ENCODE measurements around the gene ATG10.

Gene ATG10

DNA sequence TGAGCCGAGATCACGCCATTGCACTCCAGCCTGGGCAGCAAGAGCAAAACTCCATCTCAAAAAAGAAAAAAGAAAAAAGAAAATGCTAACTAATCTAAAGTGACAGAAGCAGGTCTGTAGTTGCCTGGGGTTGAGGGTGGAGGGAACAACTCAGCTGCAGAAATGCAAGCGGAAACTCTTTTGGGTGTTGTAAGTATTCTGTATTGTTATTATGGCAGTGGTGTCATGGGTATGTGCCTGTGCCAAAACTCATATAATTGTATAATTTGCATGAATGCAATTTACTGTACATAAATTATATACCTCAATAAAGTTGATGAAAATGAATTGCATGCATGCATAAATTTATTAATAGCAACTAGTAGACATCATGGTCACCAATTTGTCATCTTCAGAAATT lies 329.4 kb downstream of the ATG10 start:
- no peak for DNase-seq (ENCODE audit: low read depth)
- TF ChIP-seq, protein P1, sequence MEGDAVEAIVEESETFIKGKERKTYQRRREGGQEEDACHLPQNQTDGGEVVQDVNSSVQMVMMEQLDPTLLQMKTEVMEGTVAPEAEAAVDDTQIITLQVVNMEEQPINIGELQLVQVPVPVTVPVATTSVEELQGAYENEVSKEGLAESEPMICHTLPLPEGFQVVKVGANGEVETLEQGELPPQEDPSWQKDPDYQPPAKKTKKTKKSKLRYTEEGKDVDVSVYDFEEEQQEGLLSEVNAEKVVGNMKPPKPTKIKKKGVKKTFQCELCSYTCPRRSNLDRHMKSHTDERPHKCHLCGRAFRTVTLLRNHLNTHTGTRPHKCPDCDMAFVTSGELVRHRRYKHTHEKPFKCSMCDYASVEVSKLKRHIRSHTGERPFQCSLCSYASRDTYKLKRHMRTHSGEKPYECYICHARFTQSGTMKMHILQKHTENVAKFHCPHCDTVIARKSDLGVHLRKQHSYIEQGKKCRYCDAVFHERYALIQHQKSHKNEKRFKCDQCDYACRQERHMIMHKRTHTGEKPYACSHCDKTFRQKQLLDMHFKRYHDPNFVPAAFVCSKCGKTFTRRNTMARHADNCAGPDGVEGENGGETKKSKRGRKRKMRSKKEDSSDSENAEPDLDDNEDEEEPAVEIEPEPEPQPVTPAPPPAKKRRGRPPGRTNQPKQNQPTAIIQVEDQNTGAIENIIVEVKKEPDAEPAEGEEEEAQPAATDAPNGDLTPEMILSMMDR (IDR thresholded peaks at IDR 0.05; ENCODE audit: low read depth, low read length): no peak
- TF ChIP-seq MYC (IDR thresholded peaks at IDR 0.05; ENCODE audit: low read depth, low read length): no peak
- no peak for TF ChIP-seq POLR2A (IDR thresholded peaks at IDR 0.05; ENCODE audit: extremely low read depth, insufficient read length)
- TF ChIP-seq, protein P2, sequence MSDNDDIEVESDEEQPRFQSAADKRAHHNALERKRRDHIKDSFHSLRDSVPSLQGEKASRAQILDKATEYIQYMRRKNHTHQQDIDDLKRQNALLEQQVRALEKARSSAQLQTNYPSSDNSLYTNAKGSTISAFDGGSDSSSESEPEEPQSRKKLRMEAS (IDR thresholded peaks at IDR 0.05; ENCODE audit: low read depth, low read length): no peak
- H3K4me3 ChIP-seq (ENCODE audit: low read depth, low read length): no peak overlapping the region
